ENCODE results near the gene RPL13A.

The RPL13A gene

GRCh38 chr19:49536921-49537462 is 49.6 kb downstream of the RPL13A start:
- DNase-seq (ENCODE audit: low spot score in 2 of 2) = no peak
- no peak for ATAC-seq (replicated peaks; ENCODE audit: extremely low read depth, poor library complexity, severe bottlenecking)
- Mint-ChIP-seq H3K4me3 (no peak overlapping the region), H3K27ac (ENCODE audit: low read depth) (no peak overlapping the region), H3K9me3 (no peaks in the 10 kb centered on the region), H3K4me1 (peaks cover 19% of the 10 kb centered on the region), H3K27me3 (no peaks in the 10 kb centered on the region), H3K36me3 (ENCODE audit: insufficient read depth) (no peaks in the 10 kb centered on the region)

DNA sequence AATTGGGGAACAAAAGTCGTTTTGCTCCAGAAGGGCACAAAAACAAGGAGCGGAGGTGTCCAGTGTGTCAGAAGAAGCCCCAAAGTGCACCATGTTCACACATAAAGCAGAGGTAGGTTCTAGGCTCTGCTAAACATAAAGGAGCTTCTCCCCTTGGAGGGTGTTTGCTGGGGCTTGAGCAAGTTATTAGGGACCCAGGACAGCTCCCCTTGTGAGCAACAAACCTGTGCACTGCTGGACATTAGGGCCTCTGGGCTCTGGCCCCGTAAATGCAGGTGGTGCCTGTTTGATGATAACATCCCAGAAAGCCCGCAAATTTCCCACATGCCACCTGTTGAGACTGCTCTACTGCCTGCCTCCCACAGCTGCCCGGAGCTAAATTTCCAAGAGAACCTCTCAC is 51.2 kb downstream of the RPL13A start:
- Mint-ChIP-seq H3K27ac (ENCODE audit: low read depth) (no peak overlapping the region), H3K4me1 (peaks cover 12% of the 10 kb centered on the region), H3K36me3 (ENCODE audit: insufficient read depth) (no peaks in the 10 kb centered on the region), H3K27me3 (no peaks in the 10 kb centered on the region), H3K4me3 (no peak overlapping the region), H3K9me3 (no peaks in the 10 kb centered on the region)
- DNase-seq (ENCODE audit: low spot score in 2 of 2) = no peak
- no peak for ATAC-seq (replicated peaks; ENCODE audit: extremely low read depth, poor library complexity, severe bottlenecking)

DNA sequence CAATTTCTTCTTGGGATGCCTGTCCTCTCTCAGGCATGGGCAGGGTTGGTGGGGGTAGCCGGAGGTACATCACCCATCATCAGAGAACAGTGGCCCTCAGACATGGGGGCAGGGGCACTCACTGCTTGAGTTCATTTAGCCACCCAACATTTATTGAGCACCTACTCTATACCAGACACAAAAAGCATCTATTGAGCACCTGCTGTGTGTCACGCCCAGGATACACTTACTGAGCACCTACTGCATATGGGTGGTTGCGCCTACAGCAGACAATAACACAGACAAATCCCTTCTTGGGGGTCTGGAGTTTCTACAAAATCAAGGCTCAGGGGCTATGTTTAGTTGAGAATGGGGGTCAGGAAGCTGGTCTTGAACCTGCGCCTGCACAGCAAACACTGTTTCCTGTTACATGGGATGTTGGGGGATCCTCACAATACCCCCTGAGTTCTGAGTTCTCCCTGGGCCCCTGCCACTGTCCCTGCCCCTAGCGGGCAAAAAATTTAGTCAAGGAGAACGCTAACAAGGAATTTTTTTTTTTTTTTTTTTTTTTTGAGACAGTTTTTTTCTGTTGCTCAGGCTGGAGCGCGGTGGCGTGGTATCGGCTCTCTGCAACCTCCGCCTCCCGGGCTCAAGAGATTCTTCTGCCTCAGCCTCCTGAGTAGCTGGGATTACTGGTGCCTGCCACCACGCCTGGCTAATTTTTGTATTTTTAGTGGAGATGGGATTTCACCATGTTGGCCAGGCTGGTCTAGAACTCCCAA is 52.0 kb downstream of the RPL13A start:
- Mint-ChIP-seq H3K27ac (ENCODE audit: low read depth) (no peak overlapping the region), H3K27me3 (no peaks in the 10 kb centered on the region), H3K4me3 (no peak overlapping the region), H3K36me3 (ENCODE audit: insufficient read depth) (no peaks in the 10 kb centered on the region), H3K9me3 (no peaks in the 10 kb centered on the region), H3K4me1 (peaks cover 11% of the 10 kb centered on the region)
- DNase-seq (ENCODE audit: low spot score in 2 of 2) (no peak), ATAC-seq (replicated peaks; ENCODE audit: extremely low read depth, poor library complexity, severe bottlenecking) (no peak)
